Left ventricle myocardium superior (tissue), 1 donor: ENCODE results near the gene SRP68. TPM values are rescaled to one million over a fixed set of nuclear protein-coding genes. Genes with fewer than 3 reads are reported as not detected.

ENCODE experiments used
- microRNA-seq: library from miRNA; unstranded; fragments of <30 nt; microRNA quantifications from one replicate; pipeline ENCODE4 v1.2.0, GENCODE V29; 2020; ENCODE audit warnings: borderline number of aligned reads
- total RNA-seq: library from RNA; stranded (reverse); fragmentation: NEBNext Ultra II Directional; extraction: Animal tissue kit (Norgen Biotek cat#: 25700); gene quantifications from one replicate; pipeline ENCODE4 v1.2.1, GENCODE V29; 2021
- donor health status: DM: no; HTN: yes; CAD: no; lungs with severe emphysema.

SRP68 gene
- total RNA-seq, 1 donor from 2014 or later: 66.1 TPM

Small RNA genes lying within 50 kb of the gene (microRNA-seq; reads per million reads assigned to microRNA genes)
- 5.9 reads per million for gene MIR6868

Other genes starting within 250 kb of the SRP68 start
- gene UNC13D, start 228.1 kb downstream of the SRP68 start, total RNA-seq: 8.6 TPM
- 152 TPM for gene WBP2, start 217.2 kb downstream of the SRP68 start, total RNA-seq
- gene TRIM47, start 193.9 kb downstream of the SRP68 start, total RNA-seq: 24.4 TPM
- 11.4 TPM for gene TRIM65, start 175.6 kb downstream of the SRP68 start, total RNA-seq
- gene MRPL38, start 167.6 kb downstream of the SRP68 start, total RNA-seq: 124 TPM
- gene FBF1, start 131.5 kb downstream of the SRP68 start, total RNA-seq: 4.2 TPM
- 101 TPM for gene ACOX1, start 93.4 kb downstream of the SRP68 start, total RNA-seq
- gene TEN1, start 93.3 kb downstream of the SRP68 start, total RNA-seq: 6.6 TPM
- 2.6 TPM for gene CDK3, start 71.7 kb downstream of the SRP68 start, total RNA-seq
- 0.07 TPM for gene EVPL, start 45.2 kb downstream of the SRP68 start, total RNA-seq
- not detected for gene GALR2, start 2.3 kb upstream of the SRP68 start, total RNA-seq
- not detected for gene ZACN, start 6.7 kb upstream of the SRP68 start, total RNA-seq
- gene EXOC7, start 31.3 kb upstream of the SRP68 start, total RNA-seq: 82.2 TPM
- gene FOXJ1, start 68.7 kb upstream of the SRP68 start, total RNA-seq: not detected
- gene RNF157, start 168.0 kb upstream of the SRP68 start, total RNA-seq: 18.0 TPM
- 35.4 TPM for gene UBALD2, start 192.8 kb upstream of the SRP68 start, total RNA-seq
- gene QRICH2, start 235.8 kb upstream of the SRP68 start, total RNA-seq: 2.7 TPM